ENCODE measurements around the gene ZBTB16.

Gene ZBTB16

DNA sequence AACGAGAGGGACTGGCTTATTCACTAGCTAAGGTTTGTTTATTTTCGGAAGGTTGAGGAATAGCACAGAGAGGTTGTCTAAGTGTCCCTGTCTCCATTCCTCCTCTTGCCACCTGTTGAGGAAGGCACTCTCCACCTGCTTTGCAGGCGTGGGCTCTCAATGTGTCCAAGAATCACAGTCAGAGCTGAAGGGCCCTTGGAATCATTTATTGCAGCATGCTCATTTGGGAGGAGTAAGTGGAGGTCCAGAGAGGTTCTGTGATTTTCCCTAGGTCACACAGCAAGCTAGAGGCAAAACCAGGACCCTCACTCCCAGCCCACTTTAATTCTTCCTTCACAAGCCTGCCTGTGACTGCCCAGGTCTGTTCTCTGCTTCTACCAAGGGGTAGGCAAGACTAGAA is 21.3 kb downstream of the ZBTB16 start:
- no peaks in the 10 kb centered on the region for H3K4me1 ChIP-seq (ENCODE audit: insufficient read depth, low read length)
- no peaks in the 10 kb centered on the region for H3K79me2 ChIP-seq (ENCODE audit: insufficient read depth, low read length)
- no peaks in the 10 kb centered on the region for H3K36me3 ChIP-seq (ENCODE audit: insufficient read depth, low read length)
- no peak overlapping the region for H3K9ac ChIP-seq (ENCODE audit: low read depth, low read length)
- no peak overlapping the region for H3K4me3 ChIP-seq (ENCODE audit: low read depth in 1 of 2, low read length in 2 of 2)
- no peaks in the 10 kb centered on the region for H3K9me3 ChIP-seq (ENCODE audit: insufficient read depth, low read length, severe bottlenecking)
- H3K4me2 ChIP-seq (ENCODE audit: insufficient read depth, low read length): no peak overlapping the region
- peaks cover 8% of the 10 kb centered on the region; the same call in 1 of the 2 replicates for H4K20me1 ChIP-seq (ENCODE audit: insufficient read depth, low read length)
- TF ChIP-seq EZH2 (IDR thresholded peaks at IDR 0.05; ENCODE audit: borderline replicate concordance, low read depth, low read length, severe bottlenecking): no peak
- TF ChIP-seq, protein P1, sequence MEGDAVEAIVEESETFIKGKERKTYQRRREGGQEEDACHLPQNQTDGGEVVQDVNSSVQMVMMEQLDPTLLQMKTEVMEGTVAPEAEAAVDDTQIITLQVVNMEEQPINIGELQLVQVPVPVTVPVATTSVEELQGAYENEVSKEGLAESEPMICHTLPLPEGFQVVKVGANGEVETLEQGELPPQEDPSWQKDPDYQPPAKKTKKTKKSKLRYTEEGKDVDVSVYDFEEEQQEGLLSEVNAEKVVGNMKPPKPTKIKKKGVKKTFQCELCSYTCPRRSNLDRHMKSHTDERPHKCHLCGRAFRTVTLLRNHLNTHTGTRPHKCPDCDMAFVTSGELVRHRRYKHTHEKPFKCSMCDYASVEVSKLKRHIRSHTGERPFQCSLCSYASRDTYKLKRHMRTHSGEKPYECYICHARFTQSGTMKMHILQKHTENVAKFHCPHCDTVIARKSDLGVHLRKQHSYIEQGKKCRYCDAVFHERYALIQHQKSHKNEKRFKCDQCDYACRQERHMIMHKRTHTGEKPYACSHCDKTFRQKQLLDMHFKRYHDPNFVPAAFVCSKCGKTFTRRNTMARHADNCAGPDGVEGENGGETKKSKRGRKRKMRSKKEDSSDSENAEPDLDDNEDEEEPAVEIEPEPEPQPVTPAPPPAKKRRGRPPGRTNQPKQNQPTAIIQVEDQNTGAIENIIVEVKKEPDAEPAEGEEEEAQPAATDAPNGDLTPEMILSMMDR (IDR thresholded peaks at IDR 0.05; ENCODE audit: borderline replicate concordance, extremely low read depth, low read length, poor library complexity, severe bottlenecking): no peak
- no peak overlapping the region for H3K27ac ChIP-seq (ENCODE audit: low read length)
- peaks cover 23% of the 10 kb centered on the region for H3K27me3 ChIP-seq (ENCODE audit: insufficient read depth, low read length, poor library complexity)
- H2AFZ ChIP-seq (ENCODE audit: low read depth, low read length): no peak overlapping the region
- DNase-seq: no peak
- no peak for ATAC-seq (ENCODE audit: insufficient read depth, low read depth)

DNA sequence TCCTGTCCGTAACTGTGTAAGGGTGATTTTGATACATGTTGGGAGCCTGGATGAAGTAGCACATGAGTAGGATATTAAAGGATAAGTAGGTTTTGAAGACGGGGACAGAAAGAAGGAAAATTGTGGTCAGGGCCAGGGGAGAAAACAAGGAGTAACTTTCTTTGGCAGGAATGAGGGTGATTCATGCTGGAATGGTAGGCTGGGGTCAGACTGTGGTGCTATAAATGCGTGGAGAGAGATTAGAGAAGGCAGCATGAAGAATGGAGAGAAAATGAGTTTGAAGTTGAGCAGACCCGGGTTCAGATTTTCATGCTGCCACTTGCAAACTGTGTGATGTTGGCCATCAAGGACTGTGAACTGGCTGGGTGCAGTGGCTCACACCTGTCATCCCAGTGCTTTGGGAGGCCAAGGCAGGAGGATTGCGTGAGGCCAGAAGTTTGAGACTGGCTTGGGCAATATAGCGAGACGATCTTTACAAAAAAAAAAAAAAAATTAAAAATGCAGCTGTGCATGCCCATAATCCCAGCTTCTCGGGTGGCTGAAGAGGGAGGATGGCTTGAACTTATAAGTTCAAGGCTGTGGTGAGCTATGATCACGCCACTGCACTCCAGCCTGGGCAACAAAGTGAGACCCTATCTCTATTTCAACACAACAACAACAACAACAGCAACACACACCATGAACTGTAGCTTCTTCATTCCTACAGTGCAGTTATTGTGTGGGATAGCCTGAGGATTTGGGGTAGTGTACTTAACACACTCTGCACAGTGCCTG is 22.3 kb downstream of the ZBTB16 start:
- Histone ChIP-seq H3K27ac (ENCODE audit: low read length) (no peak overlapping the region), H3K79me2 (ENCODE audit: insufficient read depth, low read length) (no peaks in the 10 kb centered on the region), H4K20me1 (ENCODE audit: insufficient read depth, low read length) (peaks cover 12% of the 10 kb centered on the region; the same call in 1 of the 2 replicates), H3K9ac (ENCODE audit: low read depth, low read length) (no peak overlapping the region), H3K27me3 (ENCODE audit: insufficient read depth, low read length, poor library complexity) (peaks cover 23% of the 10 kb centered on the region), H3K4me2 (ENCODE audit: insufficient read depth, low read length) (no peak overlapping the region), H3K4me3 (ENCODE audit: low read depth in 1 of 2, low read length in 2 of 2) (no peak overlapping the region), H3K4me1 (ENCODE audit: insufficient read depth, low read length) (no peaks in the 10 kb centered on the region), H3K36me3 (ENCODE audit: insufficient read depth, low read length) (no peaks in the 10 kb centered on the region), H2AFZ (ENCODE audit: low read depth, low read length) (no peak overlapping the region), H3K9me3 (ENCODE audit: insufficient read depth, low read length, severe bottlenecking) (no peaks in the 10 kb centered on the region)
- TF ChIP-seq, protein P1 (IDR thresholded peaks at IDR 0.05; ENCODE audit: borderline replicate concordance, extremely low read depth, low read length, poor library complexity, severe bottlenecking): no peak
- no peak for TF ChIP-seq EZH2 (IDR thresholded peaks at IDR 0.05; ENCODE audit: borderline replicate concordance, low read depth, low read length, severe bottlenecking)
- DNase-seq (no peak), ATAC-seq (ENCODE audit: insufficient read depth, low read depth) (no peak)

DNA sequence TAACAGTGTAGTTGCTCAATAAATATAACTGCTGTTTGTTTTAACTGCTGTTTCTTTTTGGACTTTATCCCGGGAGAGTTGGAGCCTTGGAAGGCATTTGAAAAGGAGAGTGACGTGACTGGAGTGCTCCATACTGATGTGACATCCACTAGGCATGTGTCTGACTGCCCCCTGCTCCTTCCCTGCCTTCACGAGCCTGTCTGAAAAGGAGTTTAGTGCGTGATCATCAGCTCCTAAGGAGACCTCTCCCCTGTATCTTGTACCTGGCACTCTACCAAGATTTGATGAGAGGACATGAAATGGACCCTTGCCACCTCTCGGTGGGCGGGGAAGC is 22.9 kb downstream of the ZBTB16 start:
- Histone ChIP-seq H2AFZ (ENCODE audit: low read depth, low read length) (no peak overlapping the region), H3K4me2 (ENCODE audit: insufficient read depth, low read length) (no peak overlapping the region), H3K4me1 (ENCODE audit: insufficient read depth, low read length) (no peaks in the 10 kb centered on the region), H3K9me3 (ENCODE audit: insufficient read depth, low read length, severe bottlenecking) (no peaks in the 10 kb centered on the region), H3K36me3 (ENCODE audit: insufficient read depth, low read length) (no peaks in the 10 kb centered on the region), H4K20me1 (ENCODE audit: insufficient read depth, low read length) (peaks cover 12% of the 10 kb centered on the region; the same call in 1 of the 2 replicates), H3K9ac (ENCODE audit: low read depth, low read length) (no peak overlapping the region), H3K79me2 (ENCODE audit: insufficient read depth, low read length) (no peaks in the 10 kb centered on the region), H3K27ac (ENCODE audit: low read length) (no peak overlapping the region), H3K4me3 (ENCODE audit: low read depth in 1 of 2, low read length in 2 of 2) (no peak overlapping the region), H3K27me3 (ENCODE audit: insufficient read depth, low read length, poor library complexity) (peaks cover 23% of the 10 kb centered on the region)
- ATAC-seq (ENCODE audit: insufficient read depth, low read depth): no peak
- DNase-seq: no peak
- TF ChIP-seq, protein P1 (IDR thresholded peaks at IDR 0.05; ENCODE audit: borderline replicate concordance, extremely low read depth, low read length, poor library complexity, severe bottlenecking): no peak
- TF ChIP-seq EZH2 (IDR thresholded peaks at IDR 0.05; ENCODE audit: borderline replicate concordance, low read depth, low read length, severe bottlenecking): no peak

All from DND-41 (cell line).